PC-3 (cell line): Measurements from ENCODE around the gene AUH. TPM values are rescaled to one million over a fixed set of nuclear protein-coding genes. Genes with fewer than 3 reads are reported as not detected.

Experiments
- ATAC-seq: fragments of 200-7000 bp; cut with Tn5 transposase; 2 replicates; pipeline ENCODE4 v1.9.1; 2020; ENCODE audit warnings: mild to moderate bottlenecking, moderate library complexity
- BruUV-seq: library from RNA; stranded (reverse); fragments of 400-500 nt; replicated peaks from 2 replicates; lab custom pipeline; 2021; lab: Mats Ljungman, UMichigan
- CTCF ChIA-PET: fragments of 300-600 bp; sonication (Branson Sonifier 250); formaldehyde crosslinking; loops from one replicate; lab custom pipeline; 2022; ENCODE audit warnings: antibody characterized with exemption; lab: Charles Lee
- POLR2A ChIA-PET: fragments of 300-600 bp; sonication (Branson Sonifier 250); formaldehyde crosslinking; loops from one replicate; lab custom pipeline; 2022; ENCODE audit warnings: antibody characterized with exemption; ENCODE audit not compliant: unreplicated experiment; lab: Charles Lee
- DNase-seq: peaks from one replicate; pipeline ENCODE4 v3.0.0-alpha.2; 2015
- H2AFZ ChIP-seq: fragments of 300-600 bp; sonication (generic); 2 replicates; pipeline ENCODE4 v1.6.0; 2016; ENCODE audit warnings: antibody characterized with exemption, low read length
- H3F3A ChIP-seq: fragments of 300-600 bp; sonication (generic); one replicate; pipeline ENCODE4 v1.6.0; 2017; ENCODE audit warnings: antibody characterized with exemption, low read length, control low read depth, mild to moderate bottlenecking; ENCODE audit not compliant: unreplicated experiment
- H3K27ac ChIP-seq: fragments of 300-600 bp; sonication (generic); 2 replicates; pipeline ENCODE4 v1.5.1; 2016; ENCODE audit warnings: mild to moderate bottlenecking, low read length
- H3K27me3 ChIP-seq: fragments of 300-600 bp; sonication (generic); 2 replicates; pipeline ENCODE4 v1.6.1; 2016; ENCODE audit warnings: low read length, mixed read lengths
- H3K36me3 ChIP-seq: fragments of 300-600 bp; sonication (generic); 2 replicates; pipeline ENCODE4 v1.6.1; 2016; ENCODE audit warnings: low read depth, mixed run types, low read length, mixed read lengths
- H3K4me1 ChIP-seq: fragments of 300-600 bp; sonication (generic); 2 replicates; pipeline ENCODE4 v1.5.1; 2016; ENCODE audit warnings: low read length; ENCODE audit not compliant: insufficient read depth
- H3K4me2 ChIP-seq: fragments of 300-600 bp; sonication (generic); 2 replicates; pipeline ENCODE4 v1.6.0; 2016; ENCODE audit warnings: low read length
- H3K4me3 ChIP-seq: fragments of 300-600 bp; sonication (generic); 2 replicates; pipeline ENCODE4 v1.5.1; 2016; ENCODE audit warnings: mild to moderate bottlenecking, low read length, mixed read lengths
- H3K79me2 ChIP-seq: fragments of 300-600 bp; sonication (generic); 2 replicates; pipeline ENCODE4 v1.6.1; 2017; ENCODE audit warnings: low read length, mixed read lengths
- H3K9ac ChIP-seq: fragments of 300-600 bp; sonication (generic); 2 replicates; pipeline ENCODE4 v1.6.0; 2016; ENCODE audit warnings: mild to moderate bottlenecking, low read length
- H3K9me2 ChIP-seq: fragments of 300-600 bp; sonication (generic); replicated peaks from 2 replicates; pipeline ENCODE4 v1.6.1; 2016; ENCODE audit warnings: mixed run types, low read length, mixed read lengths
- H3K9me3 ChIP-seq: fragments of 300-600 bp; sonication (generic); 2 replicates; pipeline ENCODE4 v1.6.1; 2016; ENCODE audit warnings: low read length, mixed read lengths
- H4K20me1 ChIP-seq: fragments of 300-600 bp; sonication (generic); 2 replicates; pipeline ENCODE4 v1.6.1; 2016; ENCODE audit warnings: low read length, mixed read lengths
- EZH2 ChIP-seq: fragments of 300-600 bp; sonication (generic); IDR thresholded peaks from one replicate; pipeline ENCODE4 v1.6.1; 2017; ENCODE audit warnings: antibody characterized with exemption, mild to moderate bottlenecking, low read length; ENCODE audit not compliant: unreplicated experiment
- EZH2phosphoT487 ChIP-seq: fragments of 300-600 bp; sonication (generic); IDR thresholded peaks from 2 replicates; pipeline ENCODE4 v1.6.1; 2018; ENCODE audit warnings: mild to moderate bottlenecking, antibody characterized with exemption, low read length, borderline replicate concordance
- intact Hi-C: fragments of 100-400 bp; cut with micrococcal nuclease; formaldehyde crosslinking; loops from 2 replicates; pipeline ENCODE4 v1.9.0; 2023
- total RNA-seq: library from RNA; depleted of rRNA; stranded (reverse); fragments of >200 nt; gene quantifications from 2 replicates; pipeline ENCODE4 v1.2.3, GENCODE V29; 2014
- TF ChIP-seq, protein P1 (sequence below): fragments of 300-600 bp; sonication (generic); conservative IDR thresholded peaks from 2 replicates; pipeline ENCODE4 v1.5.1; 2017; ENCODE audit warnings: antibody characterized with exemption, low read depth, mild to moderate bottlenecking, low read length

Gene AUH
- total RNA-seq, 1 experiment from 2014 or later: 30.4 TPM

- intact Hi-C loops: no loop called here
- no peak for DNase-seq
- ChIA-PET POLR2A (no interaction called here), CTCF (no interaction called here)
- Histone ChIP-seq H3K36me3 (no peaks in the 10 kb centered on the region), H3F3A (no peaks in the 10 kb centered on the region), H3K9me3 (no peaks in the 10 kb centered on the region), H3K27me3 (no peaks in the 10 kb centered on the region), H3K27ac (peak overlapping the region; percentile 94), H3K4me2 (peak overlapping the region; percentile 48), H3K4me3 (no peak overlapping the region), H3K79me2 (no peaks in the 10 kb centered on the region), H3K9me2 (no peaks in the 10 kb centered on the region), H3K9ac (peak overlapping the region; percentile 73), H2AFZ (peak overlapping the region; percentile 47; the same call in 1 of the 2 replicates), H4K20me1 (no peaks in the 10 kb centered on the region), H3K4me1 (peaks cover 33% of the 10 kb centered on the region)
- TF ChIP-seq EZH2phosphoT487 (no peak), EZH2 (no peak)
- TF ChIP-seq, protein P1, sequence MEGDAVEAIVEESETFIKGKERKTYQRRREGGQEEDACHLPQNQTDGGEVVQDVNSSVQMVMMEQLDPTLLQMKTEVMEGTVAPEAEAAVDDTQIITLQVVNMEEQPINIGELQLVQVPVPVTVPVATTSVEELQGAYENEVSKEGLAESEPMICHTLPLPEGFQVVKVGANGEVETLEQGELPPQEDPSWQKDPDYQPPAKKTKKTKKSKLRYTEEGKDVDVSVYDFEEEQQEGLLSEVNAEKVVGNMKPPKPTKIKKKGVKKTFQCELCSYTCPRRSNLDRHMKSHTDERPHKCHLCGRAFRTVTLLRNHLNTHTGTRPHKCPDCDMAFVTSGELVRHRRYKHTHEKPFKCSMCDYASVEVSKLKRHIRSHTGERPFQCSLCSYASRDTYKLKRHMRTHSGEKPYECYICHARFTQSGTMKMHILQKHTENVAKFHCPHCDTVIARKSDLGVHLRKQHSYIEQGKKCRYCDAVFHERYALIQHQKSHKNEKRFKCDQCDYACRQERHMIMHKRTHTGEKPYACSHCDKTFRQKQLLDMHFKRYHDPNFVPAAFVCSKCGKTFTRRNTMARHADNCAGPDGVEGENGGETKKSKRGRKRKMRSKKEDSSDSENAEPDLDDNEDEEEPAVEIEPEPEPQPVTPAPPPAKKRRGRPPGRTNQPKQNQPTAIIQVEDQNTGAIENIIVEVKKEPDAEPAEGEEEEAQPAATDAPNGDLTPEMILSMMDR: no peak
- BruUV-seq: no TSS peak
- no peak; the same call in 1 of the 2 replicates for ATAC-seq
Measured at GRCh38 chr9:91178281-91179236, 183.2 kb downstream of the AUH start.

DNA sequence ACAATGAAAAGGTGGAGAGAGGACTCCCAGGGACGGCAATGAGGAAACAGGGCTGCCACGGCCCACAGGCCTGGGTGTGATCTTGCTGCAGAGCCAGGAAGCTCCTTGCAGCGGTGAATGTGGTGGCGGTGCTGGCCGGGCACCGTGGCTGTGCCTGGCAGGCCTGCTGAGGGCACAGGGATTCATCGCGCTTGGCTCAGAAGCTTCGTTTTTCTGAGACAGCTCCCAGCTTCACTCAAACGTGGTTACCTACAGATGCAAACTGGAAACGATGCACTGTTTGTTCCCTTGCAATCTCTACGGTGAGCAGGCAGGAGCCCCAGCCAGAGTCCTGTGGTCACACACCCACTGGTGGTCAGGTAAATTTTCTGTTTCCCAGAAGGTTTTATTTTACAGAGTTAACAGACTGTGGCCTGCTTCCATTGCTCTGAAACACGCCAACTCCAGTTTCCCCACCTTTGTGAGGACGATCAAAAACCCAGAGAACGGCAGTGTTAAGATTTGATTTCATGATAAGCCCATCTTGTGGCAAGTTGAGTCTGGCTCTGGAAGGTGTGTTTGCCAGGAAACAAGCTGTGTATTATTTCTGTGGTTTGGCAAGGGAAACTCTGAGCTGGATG is 183.9 kb downstream of the AUH start:
- no peaks in the 10 kb centered on the region for H3F3A ChIP-seq
- H3K9ac ChIP-seq: peak overlapping the region; percentile 73
- no peaks in the 10 kb centered on the region for H4K20me1 ChIP-seq
- TF ChIP-seq EZH2phosphoT487 (no peak), EZH2 (no peak)
- TF ChIP-seq, protein P1: no peak
- DNase-seq: peak; percentile 74
- peaks cover 33% of the 10 kb centered on the region for H3K4me1 ChIP-seq
- peak overlapping the region; percentile 94 for H3K27ac ChIP-seq
- peak overlapping the region; percentile 47 for H2AFZ ChIP-seq
- no peaks in the 10 kb centered on the region for H3K9me3 ChIP-seq
- BruUV-seq: no TSS peak
- CTCF ChIA-PET: no interaction called here
- POLR2A ChIA-PET: no interaction called here
- no peaks in the 10 kb centered on the region for H3K27me3 ChIP-seq
- H3K4me3 ChIP-seq: no peak overlapping the region
- ATAC-seq: peak; percentile 57
- H3K9me2 ChIP-seq: no peaks in the 10 kb centered on the region
- intact Hi-C loops: no loop called here
- H3K4me2 ChIP-seq: peak overlapping the region; percentile 48
- H3K36me3 ChIP-seq: no peaks in the 10 kb centered on the region
- H3K79me2 ChIP-seq: no peaks in the 10 kb centered on the region
